PC-9 (cell line): ENCODE data around the gene CCDC182. TPM values are rescaled to one million over a fixed set of nuclear protein-coding genes. Genes with fewer than 3 reads are reported as not detected.

ENCODE experiments used
- BruUV-seq: library from RNA; stranded (reverse); fragments of 400-500 nt; replicated peaks from 2 replicates; lab custom pipeline; 2021; lab: Mats Ljungman, UMichigan
- CTCF ChIA-PET: fragments of 300-600 bp; sonication (Branson Sonifier 250); formaldehyde crosslinking; loops from one replicate; lab custom pipeline; 2022; ENCODE audit warnings: antibody characterized with exemption; lab: Charles Lee
- POLR2A ChIA-PET: fragments of 300-600 bp; sonication (Branson Sonifier 250); formaldehyde crosslinking; loops from one replicate; lab custom pipeline; 2022; ENCODE audit warnings: antibody characterized with exemption; ENCODE audit not compliant: unreplicated experiment; lab: Charles Lee
- DNase-seq, 2 experiments: peaks; one replicate each; pipeline versions ENCODE4 v3.0.0 to v3.0.0-alpha.2; 2015 to 2022; ENCODE audit warnings: mixed read lengths in 1 of 2
- H2AFZ ChIP-seq: fragments of 200-600 bp; sonication (generic); 2 replicates; pipeline ENCODE4 v1.8.1; 2017; ENCODE audit warnings: antibody characterized with exemption
- H3F3A ChIP-seq: fragments of 200-600 bp; sonication (generic); 2 replicates; pipeline ENCODE4 v1.8.1; 2017; ENCODE audit warnings: antibody characterized with exemption, mild to moderate bottlenecking, low read depth; ENCODE audit not compliant: insufficient read depth
- H3K27ac ChIP-seq: fragments of 200-600 bp; sonication (generic); 2 replicates; pipeline ENCODE4 v1.6.1; 2016; ENCODE audit warnings: mixed run types
- H3K27me3 ChIP-seq: fragments of 200-600 bp; sonication (generic); 2 replicates; pipeline ENCODE4 v1.6.1; 2016; ENCODE audit warnings: low read depth, mixed run types; ENCODE audit not compliant: insufficient read depth
- H3K36me3 ChIP-seq: fragments of 200-600 bp; sonication (generic); 2 replicates; pipeline ENCODE4 v1.6.1; 2016; ENCODE audit warnings: low read depth, mixed run types
- H3K4me1 ChIP-seq: fragments of 200-600 bp; sonication (generic); replicated peaks from 2 replicates; pipeline ENCODE4 v1.6.1; 2016; ENCODE audit warnings: mixed run types; ENCODE audit not compliant: insufficient read depth
- H3K4me2 ChIP-seq: fragments of 200-600 bp; sonication (generic); 2 replicates; pipeline ENCODE4 v1.6.1; 2017; ENCODE audit warnings: mixed run types
- H3K4me3 ChIP-seq: fragments of 200-600 bp; sonication (generic); 2 replicates; pipeline ENCODE4 v1.6.1; 2016; ENCODE audit warnings: mixed run types
- H3K79me2 ChIP-seq: fragments of 200-600 bp; sonication (generic); 2 replicates; pipeline ENCODE4 v1.6.1; 2017; ENCODE audit warnings: low read depth, mixed run types
- H3K9me2 ChIP-seq: fragments of 200-600 bp; sonication (generic); 2 replicates; pipeline ENCODE4 v1.8.1; 2017; ENCODE audit warnings: mild to moderate bottlenecking; ENCODE audit not compliant: insufficient read depth
- H3K9me3 ChIP-seq: fragments of 200-600 bp; sonication (generic); 2 replicates; pipeline ENCODE4 v1.8.1; 2016; ENCODE audit warnings: low read depth; ENCODE audit not compliant: insufficient read depth
- H4K20me1 ChIP-seq: fragments of 200-600 bp; sonication (generic); 2 replicates; pipeline ENCODE4 v1.8.1; 2017; ENCODE audit not compliant: insufficient read depth
- EZH2 ChIP-seq: fragments of 200-600 bp; sonication (generic); IDR thresholded peaks from 2 replicates; pipeline ENCODE4 v1.8.0; 2017; ENCODE audit warnings: antibody characterized with exemption, low read depth
- intact Hi-C: fragments of 100-400 bp; cut with micrococcal nuclease; formaldehyde crosslinking; loops from one replicate; pipeline ENCODE4 v1.10.0; 2022; ENCODE audit not compliant: unreplicated experiment
- total RNA-seq: library from RNA; stranded (reverse); gene quantifications from 2 replicates; pipeline ENCODE4 v1.2.3, GENCODE V29; 2021
- TF ChIP-seq, protein P1 (sequence below): fragments of 200-600 bp; sonication (generic); conservative IDR thresholded peaks from 2 replicates; pipeline ENCODE4 v1.6.1; 2017; ENCODE audit warnings: mixed run types, antibody characterized with exemption, mild to moderate bottlenecking, moderate library complexity

The CCDC182 gene
- total RNA-seq, 1 experiment from 2014 or later, result not detected

DNA sequence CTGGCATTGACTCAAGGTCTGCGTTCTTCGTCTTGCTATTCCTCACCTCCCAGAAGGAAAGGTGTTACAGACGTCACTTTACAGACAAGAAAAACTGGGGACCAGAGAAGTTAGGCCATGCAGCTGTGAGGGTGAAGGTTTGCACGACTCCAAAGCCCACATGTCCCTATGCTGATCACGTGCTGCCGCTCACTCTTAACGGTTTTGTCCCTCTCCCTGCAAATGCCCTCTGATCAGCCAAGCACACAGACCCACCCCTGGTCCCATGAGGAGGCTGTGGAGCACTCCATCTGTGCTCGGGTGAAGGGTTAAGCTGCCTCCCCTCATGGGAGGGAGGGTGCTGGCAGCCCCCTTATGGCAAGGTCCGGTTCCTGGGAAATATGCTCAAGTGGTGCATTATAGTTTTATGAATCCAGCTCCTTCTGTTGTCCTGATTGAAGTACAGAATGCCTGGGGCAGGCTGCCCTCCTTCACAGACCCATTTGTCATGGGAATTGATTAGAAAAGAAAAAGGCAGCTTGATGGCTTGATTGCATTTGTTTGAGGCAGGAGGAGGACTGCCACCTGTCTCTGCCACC lies 18.8 kb downstream of the CCDC182 start:
- Histone ChIP-seq H3K79me2 (no peaks in the 10 kb centered on the region), H3K27ac (no peak overlapping the region), H3K4me3 (no peak overlapping the region), H3K9me3 (no peaks in the 10 kb centered on the region), H3K36me3 (no peaks in the 10 kb centered on the region), H4K20me1 (no peaks in the 10 kb centered on the region), H3K27me3 (peaks cover 94% of the 10 kb centered on the region), H3K9me2 (no peaks in the 10 kb centered on the region), H3F3A (no peaks in the 10 kb centered on the region), H2AFZ (no peak overlapping the region), H3K4me1 (no peaks in the 10 kb centered on the region), H3K4me2 (no peak overlapping the region)
- ChIA-PET POLR2A (no interaction called here), CTCF (no interaction called here)
- intact Hi-C loops, result no loop called here
- DNase-seq, result no peak
- TF ChIP-seq EZH2, result no peak
- TF ChIP-seq, protein P1, sequence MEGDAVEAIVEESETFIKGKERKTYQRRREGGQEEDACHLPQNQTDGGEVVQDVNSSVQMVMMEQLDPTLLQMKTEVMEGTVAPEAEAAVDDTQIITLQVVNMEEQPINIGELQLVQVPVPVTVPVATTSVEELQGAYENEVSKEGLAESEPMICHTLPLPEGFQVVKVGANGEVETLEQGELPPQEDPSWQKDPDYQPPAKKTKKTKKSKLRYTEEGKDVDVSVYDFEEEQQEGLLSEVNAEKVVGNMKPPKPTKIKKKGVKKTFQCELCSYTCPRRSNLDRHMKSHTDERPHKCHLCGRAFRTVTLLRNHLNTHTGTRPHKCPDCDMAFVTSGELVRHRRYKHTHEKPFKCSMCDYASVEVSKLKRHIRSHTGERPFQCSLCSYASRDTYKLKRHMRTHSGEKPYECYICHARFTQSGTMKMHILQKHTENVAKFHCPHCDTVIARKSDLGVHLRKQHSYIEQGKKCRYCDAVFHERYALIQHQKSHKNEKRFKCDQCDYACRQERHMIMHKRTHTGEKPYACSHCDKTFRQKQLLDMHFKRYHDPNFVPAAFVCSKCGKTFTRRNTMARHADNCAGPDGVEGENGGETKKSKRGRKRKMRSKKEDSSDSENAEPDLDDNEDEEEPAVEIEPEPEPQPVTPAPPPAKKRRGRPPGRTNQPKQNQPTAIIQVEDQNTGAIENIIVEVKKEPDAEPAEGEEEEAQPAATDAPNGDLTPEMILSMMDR, result no peak
- BruUV-seq, result no TSS peak

DNA sequence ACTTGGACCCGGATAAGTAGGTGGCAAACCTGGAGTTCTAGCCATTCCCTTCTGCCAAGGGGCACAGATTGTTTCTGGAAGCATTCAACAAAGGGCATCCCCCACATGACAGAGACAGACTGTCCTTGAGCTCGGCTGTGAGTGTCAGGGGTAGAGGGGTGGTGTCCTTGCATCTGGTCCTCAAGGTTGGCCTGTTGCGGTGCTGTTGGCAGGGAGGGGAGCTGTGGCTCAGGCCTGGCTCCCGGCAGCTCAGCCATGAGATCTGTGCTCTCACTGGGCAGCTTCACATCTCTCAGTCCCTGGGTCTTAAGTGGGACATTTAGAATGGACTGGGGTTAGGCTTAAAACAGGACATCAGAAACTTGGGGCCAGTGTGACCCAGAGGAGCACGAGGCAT lies 20.4 kb downstream of the CCDC182 start:
- ChIA-PET CTCF (no interaction called here), POLR2A (no interaction called here)
- TF ChIP-seq, protein P1, result no peak
- no peaks in the 10 kb centered on the region for H3K36me3 ChIP-seq
- no peak overlapping the region for H3K4me3 ChIP-seq
- H3K79me2 ChIP-seq, result no peaks in the 10 kb centered on the region
- DNase-seq, result no peak
- H3K27ac ChIP-seq, result no peak overlapping the region
- no peak overlapping the region for H3K4me2 ChIP-seq
- H4K20me1 ChIP-seq, result no peaks in the 10 kb centered on the region
- intact Hi-C loops, result no loop called here
- H3K9me2 ChIP-seq, result no peaks in the 10 kb centered on the region
- BruUV-seq, result no TSS peak
- H2AFZ ChIP-seq, result no peak overlapping the region
- H3K9me3 ChIP-seq, result no peaks in the 10 kb centered on the region
- H3K4me1 ChIP-seq, result no peaks in the 10 kb centered on the region
- H3F3A ChIP-seq, result no peaks in the 10 kb centered on the region
- H3K27me3 ChIP-seq, result peaks cover 90% of the 10 kb centered on the region

DNA sequence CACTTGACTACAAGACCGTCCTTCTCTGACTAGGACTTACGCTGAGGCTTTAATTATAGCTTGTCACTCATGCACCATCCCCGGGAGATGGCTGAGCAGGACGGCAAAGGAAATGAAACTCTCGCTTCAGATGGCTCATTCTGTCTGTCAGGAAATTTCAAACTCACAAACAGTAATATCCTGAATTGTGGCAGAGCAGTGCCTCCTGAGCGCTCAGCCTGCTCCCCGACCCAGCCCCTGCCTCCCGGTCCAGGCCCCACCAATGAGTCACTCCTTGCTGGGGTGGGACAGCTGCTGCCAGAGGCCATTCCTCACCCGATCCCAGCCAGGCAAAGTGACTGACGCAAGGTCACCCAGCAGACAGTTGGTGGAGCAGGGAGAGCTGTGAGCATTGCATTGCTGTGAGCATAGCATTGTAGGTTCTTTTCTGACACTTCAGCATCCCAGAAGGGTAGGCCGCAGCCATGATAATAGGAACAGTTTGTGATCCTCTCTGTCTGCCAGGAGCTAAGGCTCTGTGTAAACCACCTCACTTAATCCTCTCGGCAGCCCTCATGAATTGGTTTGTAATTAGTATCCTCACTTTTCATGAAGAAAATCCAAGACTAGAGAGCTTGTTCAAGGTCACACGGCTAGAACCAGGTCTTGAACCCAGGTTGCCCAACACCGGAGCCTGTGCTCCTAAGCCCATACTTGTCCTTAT lies 20.9 kb downstream of the CCDC182 start:
- H3K9me3 ChIP-seq, result no peaks in the 10 kb centered on the region
- H3K4me3 ChIP-seq, result no peak overlapping the region
- H3K9me2 ChIP-seq, result no peaks in the 10 kb centered on the region
- no peak overlapping the region for H3K27ac ChIP-seq
- ChIA-PET CTCF (no interaction called here), POLR2A (no interaction called here)
- H2AFZ ChIP-seq, result no peak overlapping the region
- H3F3A ChIP-seq, result no peaks in the 10 kb centered on the region
- H4K20me1 ChIP-seq, result no peaks in the 10 kb centered on the region
- peaks cover 90% of the 10 kb centered on the region for H3K27me3 ChIP-seq
- no peak for DNase-seq
- H3K4me1 ChIP-seq, result no peaks in the 10 kb centered on the region
- H3K79me2 ChIP-seq, result no peaks in the 10 kb centered on the region
- H3K36me3 ChIP-seq, result no peaks in the 10 kb centered on the region
- H3K4me2 ChIP-seq, result no peak overlapping the region
- TF ChIP-seq, protein P1, result no peak
- no peak for TF ChIP-seq EZH2
- intact Hi-C loops, result no loop called here
- BruUV-seq, result no TSS peak
